Kidney epithelial cell (primary cell): ENCODE results near the gene IGFBP7. TPM values are rescaled to one million over a fixed set of nuclear protein-coding genes. Genes with fewer than 3 reads are reported as not detected.
"Not testable (repeated sequence)": the region's sequence is repeated elsewhere in the genome, so short reads cannot be mapped to it uniquely, and the experiment has no call there.

Experiments used
- DNase-seq: peaks from one replicate; pipeline ENCODE4 v3.0.0-alpha.2; 2010; ENCODE audit warnings: low read depth
- H3K27me3 ChIP-seq: 2 replicates; pipeline ENCODE4 v1.6.0; 2011; ENCODE audit warnings: low read length; ENCODE audit not compliant: control insufficient read depth, insufficient read depth
- H3K36me3 ChIP-seq: 2 replicates; pipeline ENCODE4 v1.5.1; 2011; ENCODE audit warnings: low read length; ENCODE audit not compliant: control insufficient read depth, insufficient read depth
- H3K4me3 ChIP-seq: 2 replicates; pipeline ENCODE4 v1.5.1; 2011; ENCODE audit warnings: low read depth, mild to moderate bottlenecking, control low read depth, low read length
- total RNA-seq: library from RNA; depleted of rRNA; stranded (reverse); fragments of >200 nt; gene quantifications from 2 replicates; pipeline ENCODE4 v1.2.3, GENCODE V29; 2015
- TF ChIP-seq, protein P1 (sequence below): IDR thresholded peaks from 2 replicates; pipeline ENCODE4 v1.5.1; 2011; ENCODE audit warnings: mild to moderate bottlenecking, moderate library complexity, low read length, control low read depth, inconsistent platforms; ENCODE audit not compliant: insufficient read depth, poor library complexity, severe bottlenecking

The IGFBP7 gene
- total RNA-seq, 1 donor from 2014 or later: 1,134 TPM

DNA sequence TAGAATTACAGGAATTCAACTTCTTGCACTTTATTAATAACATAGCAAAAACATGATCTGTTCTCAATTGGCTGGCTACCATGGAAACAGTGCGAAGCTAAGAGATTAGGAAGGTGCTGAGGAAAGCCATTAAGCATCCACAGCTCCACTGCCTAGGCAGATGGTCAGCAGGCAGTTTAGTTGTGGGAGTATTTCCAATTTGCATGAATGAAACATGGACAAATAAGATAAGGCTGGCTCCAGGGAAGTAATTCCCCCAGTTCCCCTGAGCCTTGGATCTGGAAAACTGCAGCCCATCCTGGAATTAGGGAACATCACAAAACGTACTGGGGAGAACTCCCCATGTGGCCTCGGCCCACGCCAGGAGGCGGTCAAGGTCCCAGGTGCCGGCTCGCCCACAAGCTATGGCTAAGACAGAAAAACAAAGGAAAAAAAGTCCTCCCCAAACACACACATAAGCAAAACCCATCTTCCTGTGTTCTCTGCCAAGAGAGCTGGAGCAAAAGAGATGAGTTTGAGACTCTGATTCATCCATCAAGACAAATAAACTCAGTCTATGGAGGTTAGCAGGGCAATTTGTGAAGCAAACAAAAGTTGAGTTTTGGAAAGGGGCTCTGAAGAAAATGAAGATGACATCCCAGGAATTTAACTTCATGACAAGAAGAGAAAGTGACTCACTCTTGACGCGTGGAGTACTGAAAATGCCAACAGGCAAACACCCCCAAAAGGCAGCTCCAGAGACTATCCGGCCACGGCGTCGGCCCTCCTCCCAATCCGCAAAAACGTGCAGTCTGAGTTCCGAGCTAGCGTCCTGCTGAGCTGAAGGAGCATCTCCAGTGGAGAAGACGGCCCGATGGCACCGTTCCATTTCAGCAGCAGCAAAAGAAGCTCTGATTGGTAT lies 45.1 kb downstream of the IGFBP7 start:
- TF ChIP-seq, protein P1, sequence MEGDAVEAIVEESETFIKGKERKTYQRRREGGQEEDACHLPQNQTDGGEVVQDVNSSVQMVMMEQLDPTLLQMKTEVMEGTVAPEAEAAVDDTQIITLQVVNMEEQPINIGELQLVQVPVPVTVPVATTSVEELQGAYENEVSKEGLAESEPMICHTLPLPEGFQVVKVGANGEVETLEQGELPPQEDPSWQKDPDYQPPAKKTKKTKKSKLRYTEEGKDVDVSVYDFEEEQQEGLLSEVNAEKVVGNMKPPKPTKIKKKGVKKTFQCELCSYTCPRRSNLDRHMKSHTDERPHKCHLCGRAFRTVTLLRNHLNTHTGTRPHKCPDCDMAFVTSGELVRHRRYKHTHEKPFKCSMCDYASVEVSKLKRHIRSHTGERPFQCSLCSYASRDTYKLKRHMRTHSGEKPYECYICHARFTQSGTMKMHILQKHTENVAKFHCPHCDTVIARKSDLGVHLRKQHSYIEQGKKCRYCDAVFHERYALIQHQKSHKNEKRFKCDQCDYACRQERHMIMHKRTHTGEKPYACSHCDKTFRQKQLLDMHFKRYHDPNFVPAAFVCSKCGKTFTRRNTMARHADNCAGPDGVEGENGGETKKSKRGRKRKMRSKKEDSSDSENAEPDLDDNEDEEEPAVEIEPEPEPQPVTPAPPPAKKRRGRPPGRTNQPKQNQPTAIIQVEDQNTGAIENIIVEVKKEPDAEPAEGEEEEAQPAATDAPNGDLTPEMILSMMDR: no peak
- no peak for DNase-seq
- H3K36me3 ChIP-seq: peaks cover 10% of the 10 kb centered on the region
- no peaks in the 10 kb centered on the region for H3K27me3 ChIP-seq
- no peak overlapping the region for H3K4me3 ChIP-seq

DNA sequence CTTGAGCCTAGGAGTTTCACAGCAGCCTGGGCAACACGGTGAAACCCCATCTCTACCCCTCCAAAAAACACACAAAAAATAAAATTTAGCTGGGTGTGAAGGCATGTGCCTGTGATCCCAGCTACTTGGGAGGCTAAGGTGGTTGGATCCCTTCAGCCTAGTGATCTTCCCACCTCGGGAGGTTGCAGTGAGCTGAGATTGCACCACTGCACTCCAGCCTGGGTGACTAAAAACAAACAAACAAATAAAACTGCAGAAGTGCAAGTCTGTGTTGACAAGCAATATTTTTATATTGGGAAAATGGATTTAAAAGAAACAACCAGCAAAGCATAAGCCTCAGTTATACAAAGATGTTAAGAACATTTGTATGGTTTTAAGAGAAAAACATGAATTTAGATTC lies 46.1 kb downstream of the IGFBP7 start:
- no peak overlapping the region for H3K4me3 ChIP-seq
- no peaks in the 10 kb centered on the region for H3K27me3 ChIP-seq
- TF ChIP-seq, protein P1: no peak
- no peak for DNase-seq
- H3K36me3 ChIP-seq: peaks cover 7% of the 10 kb centered on the region

GRCh38 chr4:57063518-57063917 lies 46.7 kb downstream of the IGFBP7 start:
- no peak for DNase-seq
- TF ChIP-seq, protein P1: no peak
- H3K4me3 ChIP-seq: no peak overlapping the region
- peaks cover 7% of the 10 kb centered on the region for H3K36me3 ChIP-seq
- H3K27me3 ChIP-seq: no peaks in the 10 kb centered on the region

GRCh38 chr4:57061395-57061794 lies 48.8 kb downstream of the IGFBP7 start:
- no peak for DNase-seq
- H3K4me3 ChIP-seq: no peak overlapping the region
- H3K36me3 ChIP-seq: peaks cover 4% of the 10 kb centered on the region
- TF ChIP-seq, protein P1: no peak
- no peaks in the 10 kb centered on the region for H3K27me3 ChIP-seq

- DNase-seq, H3K27me3 ChIP-seq, H3K4me3 ChIP-seq, H3K36me3 ChIP-seq: not testable (repeated sequence)
These were observed 49.5 kb downstream of the IGFBP7 start for GRCh38 chr4:57060717-57061067.

- Histone ChIP-seq H3K27me3 (no peaks in the 10 kb centered on the region), H3K36me3 (peaks cover 1% of the 10 kb centered on the region), H3K4me3 (no peak overlapping the region)
- no peak for DNase-seq
- TF ChIP-seq, protein P1: no peak
These were observed 50.1 kb downstream of the IGFBP7 start for GRCh38 chr4:57059890-57060716.
